ENCODE data around the gene CENPT.

Gene CENPT

GRCh38 chr16:67805718-67806427 lies 41.6 kb downstream of the CENPT start:
- DNase-seq: no peak

- DNase-seq: no peak
Measured at GRCh38 chr16:67804853-67805542, 42.5 kb downstream of the CENPT start.

GRCh38 chr16:67803894-67804293 lies 43.6 kb downstream of the CENPT start:
- no peak for DNase-seq

GRCh38 chr16:67801883-67802282 lies 45.6 kb downstream of the CENPT start:
- no peak for DNase-seq

GRCh38 chr16:67801241-67801640 lies 46.3 kb downstream of the CENPT start:
- no peak for DNase-seq

GRCh38 chr16:67800338-67800926 lies 47.1 kb downstream of the CENPT start:
- DNase-seq: no peak

- no peak for DNase-seq
Measured at GRCh38 chr16:67796099-67796718, 51.3 kb downstream of the CENPT start.

GRCh38 chr16:67790071-67790470 lies 57.4 kb downstream of the CENPT start:
- DNase-seq: no peak

- DNase-seq: no peak
Measured at GRCh38 chr16:67786491-67786890, 61.0 kb downstream of the CENPT start.

GRCh38 chr16:67783353-67783725 lies 64.2 kb downstream of the CENPT start:
- no peak for DNase-seq

GRCh38 chr16:67782567-67783352 lies 64.7 kb downstream of the CENPT start:
- DNase-seq: peak; percentile 39

- DNase-seq: no peak
Measured at GRCh38 chr16:67781565-67781921, 66.0 kb downstream of the CENPT start.

GRCh38 chr16:67780847-67781564 lies 66.5 kb downstream of the CENPT start:
- DNase-seq: no peak

GRCh38 chr16:67779256-67780014 lies 68.1 kb downstream of the CENPT start:
- no peak for DNase-seq

Data from NCI-H2227 treated with DMSO at 0.1 percent for 48 hours (cell line).